Nephron (organoid): ENCODE data around the gene ACKR2.

Experiments
- H3K27ac Mint-ChIP-seq, 3 experiments: 2 replicates each; pipeline ENCODE4 v1.8.0; 2020; ENCODE audit warnings: mixed read lengths in 3 of 3, mild to moderate bottlenecking in 2 of 3, moderate library complexity in 1 of 3
- H3K27me3 Mint-ChIP-seq: 2 replicates; pipeline ENCODE4 v1.8.0; 2021; ENCODE audit warnings: low read depth, mild to moderate bottlenecking, moderate library complexity, mixed read lengths
- H3K36me3 Mint-ChIP-seq: 2 replicates; pipeline ENCODE4 v1.8.0; 2020; ENCODE audit warnings: low read depth, mixed read lengths
- H3K4me1 Mint-ChIP-seq: 2 replicates; pipeline ENCODE4 v1.8.0; 2020; ENCODE audit warnings: mixed read lengths
- H3K4me3 Mint-ChIP-seq, 3 experiments: 2 replicates each; pipeline ENCODE4 v1.8.0; 2020; ENCODE audit warnings: mild to moderate bottlenecking in 3 of 3, mixed read lengths in 3 of 3, moderate library complexity in 2 of 3
- H3K9me3 Mint-ChIP-seq: 2 replicates; pipeline ENCODE4 v1.8.0; 2020; ENCODE audit warnings: mixed read lengths
- CTCF ChIP-seq, 3 experiments: fragments of 200-600 bp; sonication (generic); IDR thresholded peaks; one replicate each; pipeline ENCODE4 v1.5.0; 2021; ENCODE audit warnings: antibody characterized with exemption in 3 of 3; ENCODE audit not compliant: unreplicated experiment in 3 of 3

The ACKR2 gene

GRCh38 chr3:42815826-42816225 lies 6.6 kb downstream of the ACKR2 start:
- Mint-ChIP-seq H3K27ac (no peak overlapping the region), H3K36me3 (no peaks in the 10 kb centered on the region), H3K9me3 (no peaks in the 10 kb centered on the region), H3K27me3 (peaks cover 3% of the 10 kb centered on the region), H3K4me1 (no peaks in the 10 kb centered on the region), H3K4me3 (no peak overlapping the region)
- no peak for TF ChIP-seq CTCF (IDR thresholded peaks at IDR 0.05; ENCODE audit: unreplicated experiment in 3 of 3)

- no peaks in the 10 kb centered on the region for H3K36me3 Mint-ChIP-seq
- H3K4me3 Mint-ChIP-seq: no peak overlapping the region
- H3K9me3 Mint-ChIP-seq: no peaks in the 10 kb centered on the region
- no peak for TF ChIP-seq CTCF (IDR thresholded peaks at IDR 0.05; ENCODE audit: unreplicated experiment in 3 of 3)
- H3K27me3 Mint-ChIP-seq: no peaks in the 10 kb centered on the region
- H3K27ac Mint-ChIP-seq: peak overlapping the region; percentile 27 to 46 (median 44)
- H3K4me1 Mint-ChIP-seq: no peaks in the 10 kb centered on the region
These were observed 10.2 kb downstream of the ACKR2 start for GRCh38 chr3:42819351-42819965.

GRCh38 chr3:42820746-42821051 lies 11.5 kb downstream of the ACKR2 start:
- H3K27me3 Mint-ChIP-seq: no peaks in the 10 kb centered on the region
- H3K4me3 Mint-ChIP-seq: no peak overlapping the region
- TF ChIP-seq CTCF (IDR thresholded peaks at IDR 0.05; ENCODE audit: unreplicated experiment in 3 of 3): no peak
- H3K27ac Mint-ChIP-seq: no peak overlapping the region
- no peaks in the 10 kb centered on the region for H3K4me1 Mint-ChIP-seq
- no peaks in the 10 kb centered on the region for H3K36me3 Mint-ChIP-seq
- no peaks in the 10 kb centered on the region for H3K9me3 Mint-ChIP-seq

- Mint-ChIP-seq H3K9me3 (no peaks in the 10 kb centered on the region), H3K4me1 (peaks cover 3% of the 10 kb centered on the region), H3K27ac (no peak overlapping the region)
These were observed 13.6 kb downstream of the ACKR2 start for GRCh38 chr3:42822828-42823227.

GRCh38 chr3:42823351-42823750 lies 14.1 kb downstream of the ACKR2 start:
- Mint-ChIP-seq H3K27me3 (no peaks in the 10 kb centered on the region), H3K4me3 (no peak overlapping the region), H3K4me1 (peaks cover 4% of the 10 kb centered on the region), H3K27ac (no peak overlapping the region), H3K9me3 (no peaks in the 10 kb centered on the region), H3K36me3 (no peaks in the 10 kb centered on the region)
- TF ChIP-seq CTCF (IDR thresholded peaks at IDR 0.05; ENCODE audit: unreplicated experiment in 3 of 3): no peak

More at GRCh38 chr3:42822828-42823227, 13.6 kb downstream of the ACKR2 start:
- H3K4me3 Mint-ChIP-seq: no peak overlapping the region
- TF ChIP-seq CTCF (IDR thresholded peaks at IDR 0.05; ENCODE audit: unreplicated experiment in 3 of 3): no peak
- H3K36me3 Mint-ChIP-seq: no peaks in the 10 kb centered on the region
- H3K27me3 Mint-ChIP-seq: no peaks in the 10 kb centered on the region

GRCh38 chr3:42826141-42826540 lies 16.9 kb downstream of the ACKR2 start:
- Mint-ChIP-seq H3K27ac (no peak overlapping the region), H3K36me3 (no peaks in the 10 kb centered on the region), H3K4me1 (peaks cover 4% of the 10 kb centered on the region), H3K27me3 (peaks cover 7% of the 10 kb centered on the region), H3K9me3 (no peaks in the 10 kb centered on the region), H3K4me3 (no peak overlapping the region)
- no peak for TF ChIP-seq CTCF (IDR thresholded peaks at IDR 0.05; ENCODE audit: unreplicated experiment in 3 of 3)
